ENCODE results near the gene NOXA1.

NOXA1 gene

DNA sequence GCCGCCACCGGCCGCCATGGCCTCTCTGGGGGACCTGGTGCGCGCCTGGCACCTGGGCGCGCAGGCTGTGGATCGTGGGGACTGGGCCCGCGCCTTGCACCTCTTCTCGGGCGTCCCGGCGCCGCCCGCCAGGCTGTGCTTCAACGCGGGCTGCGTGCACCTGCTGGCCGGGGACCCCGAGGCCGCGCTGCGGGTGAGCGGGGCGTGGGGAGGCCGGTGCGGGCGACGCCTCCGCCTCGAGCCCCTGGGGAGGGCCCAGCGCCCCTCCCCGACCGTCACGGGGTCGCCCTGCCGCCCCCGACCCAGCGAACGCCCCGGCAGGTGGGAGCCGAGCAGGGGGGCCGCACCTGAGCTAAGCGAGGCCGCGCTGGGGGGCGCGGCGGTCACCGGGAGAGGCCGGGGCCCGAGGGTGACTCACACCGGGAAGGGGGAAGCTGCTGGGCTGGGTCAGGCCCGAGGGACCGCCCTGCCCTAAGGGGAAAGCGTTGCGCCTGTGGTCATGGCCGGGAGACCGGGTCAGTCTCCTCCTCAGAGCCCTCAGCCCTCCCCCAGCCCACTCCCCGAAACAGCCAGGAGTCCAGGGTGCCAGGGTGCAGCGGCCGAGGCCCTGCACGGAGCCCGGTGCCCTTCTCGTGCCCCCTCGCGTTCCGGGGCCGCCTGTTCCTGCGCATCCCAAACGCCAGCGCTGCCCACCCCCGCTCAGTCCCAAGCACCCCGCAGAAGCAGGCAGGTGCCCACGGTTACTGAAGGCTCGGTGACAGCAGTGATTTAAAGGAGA is 510 bp downstream of the NOXA1 start:
- no peak for DNase-seq (ENCODE audit: low read depth in 2 of 2)

DNA sequence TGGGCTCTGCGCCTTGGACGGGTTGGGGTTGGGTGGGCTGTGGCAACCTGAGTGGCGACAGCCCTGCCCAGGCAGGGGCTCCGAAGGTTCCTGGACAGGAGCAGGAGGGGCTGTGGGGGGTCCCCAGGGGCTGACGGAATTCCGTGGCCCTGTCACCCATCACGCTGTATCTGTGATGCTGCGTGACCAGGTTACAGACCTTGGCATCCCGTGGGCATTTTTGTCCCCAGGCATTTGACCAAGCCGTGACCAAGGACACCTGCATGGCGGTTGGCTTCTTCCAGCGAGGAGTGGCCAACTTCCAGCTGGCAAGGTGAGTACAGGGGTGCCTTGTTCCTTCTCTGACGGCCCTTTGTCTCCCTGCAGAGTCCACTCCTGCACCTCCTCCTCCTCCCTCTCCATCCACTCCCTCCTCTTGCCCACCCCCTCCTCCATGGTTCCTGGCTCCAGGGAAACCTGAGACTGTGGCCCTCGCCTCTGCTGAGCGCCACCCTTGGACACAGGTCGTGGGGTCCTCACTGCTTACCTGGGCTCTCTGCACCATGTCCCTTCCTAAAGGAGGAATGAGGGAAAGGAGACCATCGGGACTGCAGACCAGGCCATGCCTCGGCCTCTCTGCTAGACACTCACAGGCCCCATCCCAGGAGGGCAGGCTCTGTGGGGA is 3.0 kb downstream of the NOXA1 start:
- no peak for DNase-seq (ENCODE audit: low read depth in 2 of 2)

DNA sequence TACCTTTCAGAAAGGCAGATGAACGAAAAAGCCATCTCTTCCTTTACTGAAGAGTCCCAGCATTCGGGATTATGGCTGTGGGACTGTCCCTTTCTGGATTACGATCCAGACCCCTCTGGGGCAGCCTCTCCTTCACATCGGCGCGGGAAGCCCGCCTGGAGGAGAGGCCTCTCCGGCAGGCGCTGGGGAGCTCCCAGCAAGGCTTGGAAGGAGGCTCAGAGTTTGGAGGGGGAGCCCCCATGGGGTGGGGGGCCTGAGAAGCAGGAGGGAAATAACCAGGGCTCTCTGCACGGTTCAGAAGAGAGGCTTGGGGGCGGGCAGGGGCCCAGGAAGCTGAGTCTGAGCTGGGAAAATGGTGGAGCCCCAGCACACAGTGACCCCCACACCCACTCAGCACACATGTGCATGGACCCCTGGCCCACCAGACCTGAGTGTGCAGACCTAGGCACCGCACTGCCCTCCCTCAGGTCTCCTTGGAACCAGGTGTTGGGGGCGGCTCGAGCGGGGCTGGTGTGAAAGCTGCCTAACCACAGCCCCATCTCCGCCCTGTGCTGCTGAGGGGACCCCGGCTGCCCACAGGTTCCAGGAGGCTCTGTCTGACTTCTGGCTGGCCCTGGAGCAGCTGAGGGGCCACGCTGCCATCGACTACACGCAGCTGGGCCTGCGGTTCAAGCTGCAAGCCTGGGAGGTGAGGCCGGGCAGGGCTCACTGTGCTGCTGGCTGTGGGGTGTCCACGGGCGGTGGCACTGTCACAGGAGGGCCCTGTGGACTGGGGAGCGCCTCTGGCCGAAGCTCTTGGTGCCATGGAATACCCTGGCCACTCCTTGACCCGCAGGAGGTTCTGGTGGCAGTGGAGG is 4.5 kb downstream of the NOXA1 start:
- DNase-seq (ENCODE audit: low read depth in 2 of 2): no peak

DNA sequence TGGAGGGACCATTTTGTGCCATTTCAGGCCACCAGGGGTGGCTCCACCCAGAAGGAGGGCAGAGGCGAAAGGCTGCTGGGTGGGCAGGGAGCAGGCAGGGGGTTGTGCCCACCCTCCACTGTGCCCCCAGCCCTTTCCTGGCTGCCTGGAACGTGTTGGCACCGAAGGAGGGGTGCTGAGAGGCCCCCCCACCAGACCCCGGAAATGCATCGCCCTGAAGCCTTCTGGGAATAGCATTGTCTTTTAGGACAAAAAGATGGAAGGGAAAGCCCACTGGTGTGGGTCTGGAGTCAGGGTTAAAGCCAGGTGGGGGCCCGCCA is 5.1 kb downstream of the NOXA1 start:
- DNase-seq (ENCODE audit: low read depth in 2 of 2): no peak

DNA sequence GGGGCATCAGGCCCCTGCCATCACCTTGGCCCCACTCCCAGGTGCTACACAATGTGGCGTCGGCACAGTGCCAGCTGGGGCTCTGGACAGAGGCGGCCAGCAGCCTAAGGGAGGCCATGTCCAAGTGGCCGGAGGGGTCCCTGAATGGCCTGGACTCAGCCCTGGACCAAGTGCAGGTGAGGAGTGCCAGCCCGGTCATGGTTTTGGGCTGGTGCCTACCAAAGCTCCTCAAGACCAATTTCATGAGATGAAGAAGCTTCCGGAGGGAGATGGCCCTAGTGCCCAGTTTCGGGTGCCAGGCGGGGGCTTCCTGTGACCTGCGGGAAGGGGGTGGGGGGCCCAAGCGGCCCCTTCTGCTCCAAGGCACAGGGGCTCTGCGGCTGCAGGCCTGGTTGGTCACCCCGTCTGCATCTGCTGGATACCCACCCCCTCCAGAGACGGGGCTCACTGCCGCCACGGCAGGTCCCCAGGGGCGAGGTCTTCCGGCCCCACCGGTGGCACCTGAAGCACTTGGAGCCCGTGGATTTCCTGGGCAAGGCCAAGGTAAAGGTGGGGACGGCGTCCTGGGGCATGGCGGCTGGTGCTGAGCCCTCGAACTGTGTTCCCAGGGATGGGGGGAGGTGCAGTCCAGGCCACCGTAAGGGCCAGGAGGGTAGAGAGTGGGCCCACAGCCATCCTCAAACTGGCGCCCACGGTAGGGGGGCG is 5.8 kb downstream of the NOXA1 start:
- DNase-seq (ENCODE audit: low read depth in 2 of 2): no peak

DNA sequence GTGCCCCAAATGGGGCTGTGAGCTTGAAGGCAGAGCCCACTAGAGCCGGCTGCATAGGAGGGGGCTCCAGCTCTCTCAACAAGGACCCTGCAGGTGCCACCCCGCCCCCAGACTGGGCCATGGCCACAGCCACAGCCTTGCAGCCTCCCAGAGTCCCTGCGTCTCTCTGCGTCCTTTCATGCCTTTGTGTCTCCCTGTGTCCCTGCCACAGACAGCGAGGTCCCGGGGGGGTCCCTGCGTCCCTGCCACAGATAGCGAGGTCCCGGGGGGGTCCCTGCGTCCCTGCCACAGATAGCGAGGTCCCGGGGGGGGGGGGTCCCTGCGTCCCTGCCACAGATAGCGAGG is 6.3 kb downstream of the NOXA1 start:
- no peak for DNase-seq (ENCODE audit: low read depth in 2 of 2)

DNA sequence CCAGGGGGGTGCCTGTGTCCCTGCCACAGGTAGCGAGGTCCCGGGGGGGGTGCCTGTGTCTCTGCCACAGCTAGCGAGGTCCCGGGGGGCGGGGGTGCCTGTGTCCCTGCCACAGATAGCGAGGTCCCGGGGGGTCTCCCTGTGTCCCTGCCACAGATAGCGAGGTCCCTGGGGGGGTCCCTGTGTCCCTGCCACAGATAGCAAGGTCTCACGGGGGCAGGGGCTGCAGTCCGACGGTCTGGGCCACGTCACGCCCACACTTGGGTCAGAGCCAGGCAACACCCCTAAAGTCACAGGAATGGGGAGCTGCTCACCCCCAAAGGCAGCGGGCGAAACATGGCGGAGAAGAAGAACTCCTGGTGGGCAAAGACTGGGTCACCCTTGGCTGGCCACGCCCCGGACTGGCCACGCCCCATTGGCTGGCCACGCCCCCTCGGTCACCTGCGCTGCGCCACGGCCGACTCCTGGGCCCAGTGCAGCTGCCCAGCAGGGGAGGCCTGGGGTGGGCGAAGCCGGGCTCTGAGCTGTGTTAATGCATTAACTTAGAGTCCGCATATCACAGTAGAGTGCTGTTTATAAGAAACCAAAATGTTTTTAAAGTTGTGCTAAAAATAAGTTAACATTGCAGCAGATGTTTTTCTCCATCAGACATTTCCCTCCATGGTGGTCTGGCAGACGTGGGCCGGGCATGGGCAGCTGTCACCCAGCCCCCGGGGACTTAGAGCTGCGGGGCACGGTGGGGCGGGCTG is 7.0 kb downstream of the NOXA1 start:
- DNase-seq (ENCODE audit: low read depth in 2 of 2): no peak

DNA sequence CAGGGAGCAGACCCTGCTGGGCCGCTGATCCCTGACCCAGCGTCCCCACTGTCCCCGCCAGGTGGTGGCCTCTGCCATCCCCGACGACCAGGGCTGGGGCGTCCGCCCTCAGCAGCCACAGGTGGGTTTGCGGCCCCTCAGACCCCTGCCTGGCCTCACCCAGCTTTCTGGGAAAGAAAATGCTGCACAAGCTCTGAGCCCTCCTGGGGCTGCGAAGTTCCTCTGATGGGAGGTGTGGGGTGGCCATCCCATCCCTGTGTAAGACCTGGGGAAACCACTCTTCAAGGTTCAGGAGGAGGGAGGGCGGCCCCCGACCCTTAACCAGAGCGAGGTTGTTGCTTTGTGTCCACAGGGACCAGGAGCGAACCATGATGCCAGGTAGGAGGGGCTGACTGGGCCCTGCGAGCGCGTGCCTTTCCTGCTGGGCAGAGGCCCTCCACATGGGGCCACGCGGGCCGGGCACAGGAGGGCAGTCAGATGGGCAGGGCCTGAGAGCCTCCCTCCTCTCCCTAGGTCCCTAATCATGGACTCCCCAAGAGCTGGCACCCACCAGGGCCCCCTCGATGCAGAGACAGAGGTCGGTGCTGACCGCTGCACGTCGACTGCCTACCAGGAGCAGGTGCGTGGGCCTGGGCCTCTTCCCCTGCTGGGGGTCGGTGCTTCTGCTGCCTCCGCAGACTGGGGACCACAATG is 7.7 kb downstream of the NOXA1 start:
- DNase-seq (ENCODE audit: low read depth in 2 of 2): no peak

DNA sequence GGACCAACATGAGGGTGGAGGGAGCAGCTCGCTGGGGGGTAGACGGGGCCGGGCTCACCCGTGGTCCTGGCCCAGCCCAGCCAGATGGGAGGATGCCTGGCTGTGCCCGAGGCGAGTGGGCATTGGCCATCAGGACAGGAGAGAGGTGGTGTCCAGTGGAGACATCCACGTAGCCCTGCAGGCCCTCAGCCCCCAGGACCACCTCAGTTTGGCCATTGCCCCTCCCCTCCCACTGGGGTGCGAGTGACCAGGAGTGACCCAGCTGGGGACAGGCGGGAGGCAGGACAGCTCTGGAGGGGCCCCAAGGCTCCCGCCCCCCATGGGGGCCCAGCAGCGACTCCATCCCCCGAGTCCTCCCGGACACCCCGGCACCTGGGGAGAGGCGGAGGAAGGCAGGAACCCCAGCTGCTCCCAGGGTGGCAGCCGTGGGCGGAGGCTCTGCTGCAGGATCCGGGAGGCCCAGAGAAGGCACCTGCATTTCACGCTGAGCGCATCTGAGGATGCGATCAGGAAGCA is 8.3 kb downstream of the NOXA1 start:
- no peak for DNase-seq (ENCODE audit: low read depth in 2 of 2)

DNA sequence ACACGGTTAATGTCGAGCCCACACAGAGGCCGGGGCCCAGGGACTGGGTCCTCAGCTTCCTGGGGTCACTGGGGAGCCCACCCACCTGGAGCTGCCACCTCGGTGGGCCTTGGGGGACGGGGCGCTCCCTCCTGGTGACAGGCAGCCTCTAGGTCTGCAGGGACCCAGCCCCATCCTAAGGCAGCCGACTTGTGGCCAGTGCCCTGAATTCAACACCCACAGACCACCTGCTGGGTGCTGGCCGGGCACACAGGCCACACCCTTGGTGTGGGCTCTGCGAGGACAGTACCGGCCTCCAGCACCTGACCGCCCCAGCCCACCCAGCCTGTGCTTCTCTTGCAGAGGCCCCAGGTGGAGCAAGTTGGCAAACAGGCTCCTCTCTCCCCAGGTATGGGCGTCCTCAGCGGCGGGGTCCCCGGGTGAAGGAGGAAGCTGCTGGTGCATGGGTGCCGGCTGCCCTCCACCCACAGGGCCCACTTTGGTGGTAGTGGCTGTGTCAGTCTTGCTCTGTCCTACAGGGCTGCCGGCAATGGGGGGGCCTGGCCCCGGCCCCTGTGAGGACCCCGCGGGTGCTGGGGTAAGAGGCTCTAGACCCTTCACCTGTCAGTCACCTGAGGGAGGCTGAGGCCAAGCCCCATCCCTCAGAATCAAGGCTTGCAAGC is 9.6 kb downstream of the NOXA1 start:
- no peak for DNase-seq (ENCODE audit: low read depth in 2 of 2)

DNA sequence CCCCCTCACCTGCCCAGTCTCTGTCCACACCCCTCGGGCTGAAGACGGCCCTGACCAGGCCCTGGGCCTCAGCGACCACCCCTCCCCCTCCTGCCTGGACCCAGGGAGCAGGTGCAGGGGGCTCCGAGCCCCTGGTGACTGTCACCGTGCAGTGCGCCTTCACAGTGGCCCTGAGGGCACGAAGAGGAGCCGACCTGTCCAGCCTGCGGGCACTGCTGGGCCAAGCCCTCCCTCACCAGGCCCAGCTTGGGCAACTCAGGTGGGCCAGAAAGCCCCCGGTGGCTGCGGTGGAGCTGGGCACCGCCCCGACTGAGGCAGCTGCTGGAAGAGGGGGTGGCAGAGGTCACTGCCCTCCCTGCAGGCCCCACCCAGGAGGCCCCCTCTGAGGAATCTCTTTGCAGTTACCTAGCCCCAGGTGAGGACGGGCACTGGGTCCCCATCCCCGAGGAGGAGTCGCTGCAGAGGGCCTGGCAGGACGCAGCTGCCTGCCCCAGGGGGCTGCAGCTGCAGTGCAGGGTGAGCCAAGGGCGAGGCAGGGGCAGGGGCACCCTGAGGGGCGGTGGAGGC is 10.2 kb downstream of the NOXA1 start:
- no peak for DNase-seq (ENCODE audit: low read depth in 2 of 2)

DNA sequence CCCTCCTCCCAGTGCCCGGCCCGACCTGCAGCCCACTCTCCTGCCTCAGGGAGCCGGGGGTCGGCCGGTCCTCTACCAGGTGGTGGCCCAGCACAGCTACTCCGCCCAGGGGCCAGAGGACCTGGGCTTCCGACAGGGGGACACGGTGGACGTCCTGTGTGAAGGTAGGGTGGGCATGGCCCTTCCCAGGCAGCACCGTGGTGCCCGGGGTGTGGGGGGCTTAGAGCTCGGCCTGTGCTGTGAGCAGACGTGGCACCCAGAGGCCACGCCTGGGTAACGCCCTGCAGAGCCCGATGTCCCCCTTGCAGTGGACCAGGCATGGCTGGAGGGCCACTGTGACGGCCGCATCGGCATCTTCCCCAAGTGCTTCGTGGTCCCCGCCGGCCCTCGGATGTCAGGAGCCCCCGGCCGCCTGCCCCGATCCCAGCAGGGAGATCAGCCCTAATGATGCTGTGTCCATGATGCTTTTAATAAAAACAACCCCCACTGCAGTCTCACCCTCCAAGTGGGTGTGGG is 10.8 kb downstream of the NOXA1 start:
- no peak for DNase-seq (ENCODE audit: low read depth in 2 of 2)

DNA sequence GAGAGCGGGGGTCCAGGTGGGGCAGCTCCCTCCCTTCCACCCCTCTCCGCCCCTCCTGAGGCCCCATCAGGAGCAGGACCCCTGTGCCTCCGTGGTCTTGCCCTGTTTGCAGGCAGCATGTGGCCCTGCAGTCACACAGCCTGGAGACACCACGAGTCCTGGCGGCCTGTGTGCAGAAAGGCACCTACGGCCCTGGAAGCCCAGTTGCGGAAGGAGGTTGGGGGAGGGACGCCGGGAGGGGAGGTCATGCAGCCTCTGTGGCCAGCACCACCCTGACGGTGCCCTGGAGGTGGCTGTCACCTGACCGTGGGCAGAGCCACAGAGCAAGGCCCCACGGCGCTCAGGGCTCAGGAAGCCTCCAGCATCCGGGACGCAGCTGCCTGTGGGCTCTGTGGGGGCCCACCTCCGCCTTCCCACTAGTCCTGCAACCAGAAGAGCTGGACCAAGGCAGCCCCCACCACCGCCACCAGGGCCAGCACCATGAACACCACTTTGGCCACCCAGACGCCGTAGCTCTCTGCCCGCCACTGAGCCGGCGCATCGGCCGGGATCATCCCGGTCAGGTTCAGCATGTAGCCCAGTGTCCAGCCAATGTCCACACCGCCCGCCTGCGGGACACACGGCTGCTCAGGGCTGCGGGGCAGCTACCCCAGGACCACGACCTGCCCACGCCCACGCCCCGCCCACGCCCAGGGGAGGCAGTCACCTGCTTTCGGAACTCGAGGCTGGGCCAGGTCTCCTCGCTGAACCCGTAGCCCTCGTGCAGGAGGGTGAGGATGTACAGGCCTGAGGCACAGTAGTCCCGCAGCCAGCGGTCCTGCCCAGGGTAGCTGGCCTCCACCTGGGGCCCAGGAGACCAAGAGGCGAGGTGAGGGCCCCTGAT is 11.5 kb downstream of the NOXA1 start:
- no peak for DNase-seq (ENCODE audit: low read depth in 2 of 2)

DNA sequence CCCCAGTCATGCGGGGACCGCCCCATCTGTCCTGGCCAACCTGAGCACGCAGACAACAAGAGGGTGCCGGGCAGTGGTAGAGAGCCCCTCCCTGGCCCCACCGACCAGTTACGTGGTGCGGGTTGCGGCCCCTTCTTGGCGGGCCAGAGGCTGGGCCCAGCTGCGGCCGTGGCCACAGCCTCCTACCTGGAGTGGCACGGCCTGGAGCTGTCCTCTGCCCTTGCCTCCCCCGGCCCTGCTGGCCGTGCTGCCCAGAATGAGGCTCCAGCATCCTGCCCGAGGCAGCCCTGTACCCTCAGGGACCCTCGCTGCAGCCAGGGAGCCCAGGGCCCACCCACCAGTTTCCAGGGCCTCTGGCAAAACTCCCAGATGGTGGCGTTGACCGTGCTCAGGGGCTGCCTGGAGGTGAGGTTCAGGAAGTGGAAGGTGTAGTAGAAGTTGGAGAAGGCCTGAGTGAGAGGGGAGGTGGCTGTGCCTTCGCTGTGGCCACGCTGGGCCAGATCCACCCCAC is 12.2 kb downstream of the NOXA1 start:
- DNase-seq (ENCODE audit: low read depth in 2 of 2): no peak

DNA sequence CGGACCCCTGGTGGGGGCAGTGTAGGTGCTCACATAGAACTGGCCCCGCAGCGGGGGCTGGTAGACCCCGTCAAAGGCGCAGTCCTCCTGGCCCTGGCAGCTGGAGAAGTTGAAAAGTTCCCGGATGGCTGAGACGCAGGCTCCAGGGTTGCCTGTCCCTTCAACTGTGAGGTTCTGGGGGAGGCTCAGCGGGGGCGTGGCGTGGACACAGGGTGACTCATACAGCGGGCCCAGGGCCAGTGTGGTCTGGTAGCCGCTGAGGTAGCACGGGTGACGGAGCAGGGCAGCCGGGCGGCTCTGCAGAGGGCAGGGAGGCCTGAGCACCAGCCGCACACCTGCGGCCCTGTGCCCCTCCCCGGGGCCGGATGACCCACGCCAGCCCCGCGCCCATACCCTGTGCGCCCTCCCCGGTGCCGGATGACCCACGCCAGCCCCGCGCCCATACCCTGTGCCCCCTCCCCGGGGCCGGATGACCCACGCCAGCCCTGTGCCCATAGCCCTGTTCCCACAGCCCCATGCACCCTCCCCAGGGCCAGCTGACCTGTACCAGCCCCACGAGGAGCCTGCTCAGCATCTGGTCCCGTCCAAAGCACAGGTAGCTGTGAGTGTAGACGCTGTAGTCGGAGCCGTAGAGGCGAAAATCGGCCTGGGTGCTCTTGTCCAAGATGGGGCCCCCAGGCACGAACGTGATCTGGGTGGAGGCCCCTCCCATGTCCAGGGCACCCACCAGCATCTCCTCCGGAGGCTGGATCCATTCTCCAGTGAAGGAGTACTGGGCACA is 13.0 kb downstream of the NOXA1 start:
- no peak for DNase-seq (ENCODE audit: low read depth in 2 of 2)

DNA sequence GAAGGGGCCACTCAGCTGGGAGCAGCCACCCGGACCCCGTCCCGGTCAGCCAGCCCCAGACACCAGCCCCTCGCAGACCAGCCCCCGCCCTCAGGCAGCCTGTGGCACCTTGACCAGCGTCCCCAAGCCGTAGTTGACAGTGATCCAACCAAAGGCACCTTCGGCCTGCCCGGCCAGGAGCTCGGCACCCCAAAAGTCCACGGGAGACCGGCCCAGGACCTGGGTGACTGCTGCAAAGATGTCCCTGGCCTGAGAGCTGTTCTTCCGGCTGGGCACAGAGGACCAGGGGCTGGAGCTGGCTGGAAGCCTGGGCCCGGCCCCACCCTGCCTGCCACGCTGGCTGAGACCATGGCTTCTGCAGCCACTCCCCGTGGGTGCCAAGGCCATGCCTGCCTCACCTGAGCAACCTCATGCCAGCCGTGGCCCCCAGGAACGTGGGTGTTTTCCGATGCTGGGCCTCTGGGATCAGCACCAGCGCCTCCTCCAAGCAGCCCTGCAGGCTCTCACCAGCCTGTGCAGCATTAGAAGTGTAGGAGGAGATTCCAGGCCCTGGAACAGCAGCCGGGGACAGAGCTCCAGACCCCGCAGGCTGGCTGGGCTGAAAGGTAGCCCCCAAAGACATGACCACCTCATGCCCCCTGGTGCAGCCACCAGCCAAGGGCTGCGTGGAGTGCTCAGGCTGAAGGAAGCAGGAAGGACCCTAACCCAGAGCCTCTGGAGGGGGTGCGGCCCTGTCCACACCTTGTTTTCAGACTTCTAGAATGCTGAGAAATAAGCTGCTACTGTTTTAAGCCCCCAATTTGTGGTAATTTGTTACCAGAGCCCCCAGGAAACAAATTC is 13.8 kb downstream of the NOXA1 start:
- no peak for DNase-seq (ENCODE audit: low read depth in 2 of 2)

All from stimulated activated CD8-positive, alpha-beta memory T cell treated with anti-CD3 and anti-CD28 coated beads, Interleukin-7, amount 100 ng/mL, for 1 hour (primary cell).